Ishikawa (cell line): ENCODE measurements around the gene PCDH15.
A peak's percentile ranks its signal among the peaks of the same experiment; 100 is the strongest.

Source experiments
- CEBPB ChIP-seq: IDR thresholded peaks from 2 replicates; pipeline ENCODE4 v1.6.1; 2012
- CREB1 ChIP-seq: IDR thresholded peaks from 2 replicates; pipeline ENCODE4 v1.6.1; 2012; ENCODE audit warnings: low read depth
- EGR1 ChIP-seq: IDR thresholded peaks from 2 replicates; pipeline ENCODE4 v1.6.1; 2012
- EP300 ChIP-seq: IDR thresholded peaks from 2 replicates; pipeline ENCODE4 v1.6.1; 2012; ENCODE audit warnings: borderline replicate concordance
- FOXM1 ChIP-seq: IDR thresholded peaks from 2 replicates; pipeline ENCODE4 v1.6.1; 2012; ENCODE audit warnings: low read depth, borderline replicate concordance
- MAX ChIP-seq: IDR thresholded peaks from 2 replicates; pipeline ENCODE4 v1.6.1; 2012
- NFIC ChIP-seq: IDR thresholded peaks from 2 replicates; pipeline ENCODE4 v1.6.1; 2012
- RAD21 ChIP-seq: IDR thresholded peaks from 2 replicates; pipeline ENCODE4 v1.6.1; 2012; ENCODE audit warnings: low read depth
- REST ChIP-seq: IDR thresholded peaks from 2 replicates; pipeline ENCODE4 v1.6.1; 2012; ENCODE audit warnings: low read depth, mild to moderate bottlenecking
- TAF1 ChIP-seq: IDR thresholded peaks from 2 replicates; pipeline ENCODE4 v1.6.1; 2012; ENCODE audit warnings: low read depth, mild to moderate bottlenecking
- TCF12 ChIP-seq: IDR thresholded peaks from 2 replicates; pipeline ENCODE4 v1.6.1; 2012; ENCODE audit warnings: low read depth
- TEAD4 ChIP-seq: IDR thresholded peaks from 2 replicates; pipeline ENCODE4 v1.6.1; 2012
- USF1 ChIP-seq: IDR thresholded peaks from 2 replicates; pipeline ENCODE4 v1.6.1; 2012
- YY1 ChIP-seq: IDR thresholded peaks from 2 replicates; pipeline ENCODE4 v1.6.1; 2012; ENCODE audit warnings: low read depth
- ZBTB7A ChIP-seq: IDR thresholded peaks from 2 replicates; pipeline ENCODE4 v1.6.1; 2012; ENCODE audit warnings: low read depth

PCDH15 gene

GRCh38 chr10:54011117-54011516, 789.9 kb downstream of the PCDH15 start:
- TF ChIP-seq TCF12, result no peak
- no peak for TF ChIP-seq ZBTB7A
- TF ChIP-seq TAF1, result no peak
- no peak for TF ChIP-seq RAD21
- TF ChIP-seq USF1, result no peak
- TF ChIP-seq FOXM1, result no peak
- TF ChIP-seq CREB1, result no peak
- TF ChIP-seq EP300, result no peak

GRCh38 chr10:54010337-54010933, 790.6 kb downstream of the PCDH15 start:
- TF ChIP-seq FOXM1 (no peak), NFIC (no peak), MAX (no peak), CREB1 (no peak)

DNA sequence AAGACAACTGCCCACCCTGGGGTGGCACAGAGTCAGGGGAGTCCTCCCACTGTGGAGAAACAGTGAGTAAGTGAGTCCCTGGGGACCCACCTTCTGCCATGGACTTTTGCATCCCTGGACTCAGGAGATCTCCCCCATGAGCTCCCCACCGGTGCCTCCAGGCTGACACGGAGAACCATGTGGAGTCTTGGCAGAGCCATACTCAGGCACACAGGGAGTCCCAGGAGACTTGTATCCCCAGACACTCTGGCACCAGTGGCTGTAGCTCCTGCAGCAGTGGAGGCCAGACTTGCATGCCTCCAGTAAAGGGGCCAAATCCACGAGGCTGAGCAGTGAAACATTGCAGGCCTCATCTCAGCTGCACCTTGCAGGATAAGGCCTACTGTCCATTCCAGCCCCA, 791.4 kb downstream of the PCDH15 start:
- TF ChIP-seq REST (no peak), CREB1 (no peak), MAX (no peak), RAD21 (no peak), FOXM1 (no peak), TCF12 (no peak), EGR1 (no peak), NFIC (no peak), CEBPB (no peak)

DNA sequence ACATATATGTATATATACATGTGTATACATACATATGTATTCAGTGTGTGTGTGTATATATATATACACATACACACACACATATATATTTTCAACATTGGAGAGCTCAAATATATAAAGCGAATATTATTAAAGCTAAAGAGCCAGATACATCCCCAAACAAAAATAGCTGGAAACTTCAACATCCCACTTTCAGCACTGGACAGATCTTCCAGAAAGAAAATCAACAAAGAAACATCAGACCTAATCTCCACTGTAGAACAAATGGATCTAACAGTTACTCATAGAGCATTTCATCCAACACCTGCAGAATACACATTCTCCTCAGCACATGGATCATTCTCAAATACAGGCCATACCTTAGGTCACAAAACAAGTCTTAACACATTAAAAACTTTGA, 799.0 kb downstream of the PCDH15 start:
- TF ChIP-seq CEBPB, result no peak
- TF ChIP-seq REST, result peak; percentile 65; the same call in 1 of the 2 replicates

DNA sequence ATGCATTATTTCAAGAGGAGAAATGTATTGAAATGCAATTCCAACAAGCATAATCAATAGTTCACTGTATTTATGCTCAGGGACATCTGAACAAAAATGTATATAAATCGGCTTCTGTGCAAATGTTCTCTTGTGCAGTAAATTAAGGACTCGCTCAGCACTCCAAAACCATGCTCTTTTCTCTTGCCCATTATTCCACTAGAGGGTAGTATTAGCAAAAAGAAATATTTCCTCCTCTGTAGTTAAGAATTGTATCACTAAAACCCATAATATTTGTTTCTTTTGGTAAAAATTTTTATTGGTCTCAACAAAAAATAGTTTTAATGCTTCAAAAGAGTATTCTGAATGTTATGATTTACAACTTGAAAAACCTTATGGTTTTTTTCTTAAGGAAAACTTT, 803.1 kb downstream of the PCDH15 start:
- TF ChIP-seq EGR1 (no peak), CREB1 (no peak), RAD21 (peak; percentile 41; the same call in 1 of the 2 replicates)

GRCh38 chr10:53990799-53991238, 810.2 kb downstream of the PCDH15 start:
- TF ChIP-seq MAX, result no peak
- TF ChIP-seq YY1, result no peak
- no peak for TF ChIP-seq TCF12
- no peak for TF ChIP-seq FOXM1
- TF ChIP-seq EGR1, result no peak
- no peak for TF ChIP-seq USF1

DNA sequence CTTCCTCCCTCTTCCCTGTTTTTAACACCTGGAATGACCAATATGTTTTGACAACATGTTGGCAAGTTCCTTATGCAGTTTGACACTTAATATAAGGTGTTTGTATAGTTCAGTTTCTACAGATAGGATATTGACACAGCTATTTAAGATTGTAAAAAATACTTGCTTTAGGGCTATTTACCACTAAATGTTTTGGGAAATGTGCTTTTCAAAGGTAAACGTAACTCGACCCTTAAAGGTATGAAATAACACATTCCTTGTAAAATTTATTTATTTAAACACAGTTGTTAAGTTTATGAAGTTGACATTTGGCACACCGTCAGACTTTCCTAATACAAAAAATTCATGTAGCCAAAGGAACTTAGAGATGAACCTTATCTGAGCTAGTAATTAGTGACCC, 817.6 kb downstream of the PCDH15 start:
- TF ChIP-seq RAD21 (no peak), EP300 (no peak), USF1 (no peak), TEAD4 (no peak), TAF1 (no peak), CREB1 (no peak), ZBTB7A (no peak), CEBPB (no peak), FOXM1 (no peak), NFIC (no peak), EGR1 (no peak), TCF12 (no peak)
